Subcutaneous abdominal adipose tissue (tissue), 5 donors: ENCODE measurements around the gene C9orf72.
A peak's percentile ranks its signal among the peaks of the same experiment; 100 is the strongest.

ENCODE experiments used
- H3K27ac ChIP-seq: one replicate; pipeline ENCODE4 v1.7.0; 2013; ENCODE audit warnings: low read depth, mild to moderate bottlenecking, inconsistent platforms, low read length, moderate library complexity
- H3K27me3 ChIP-seq, 5 donors: one replicate each; pipeline ENCODE4 v1.7.0; 2013; ENCODE audit warnings: low read length in 5 of 5, inconsistent platforms in 1 of 5; ENCODE audit not compliant: control insufficient read depth in 5 of 5, insufficient read depth in 4 of 5
- H3K36me3 ChIP-seq, 5 donors: one replicate each; pipeline ENCODE4 v1.7.0; 2013; ENCODE audit warnings: low read length in 5 of 5; ENCODE audit not compliant: control insufficient read depth in 5 of 5, insufficient read depth in 5 of 5
- H3K4me1 ChIP-seq, 5 donors: one replicate each; pipeline ENCODE4 v1.7.0; 2013; ENCODE audit warnings: low read length in 5 of 5, mild to moderate bottlenecking in 3 of 5, moderate library complexity in 1 of 5; ENCODE audit not compliant: control insufficient read depth in 5 of 5, insufficient read depth in 5 of 5
- H3K4me3 ChIP-seq, 5 donors: one replicate each; pipeline ENCODE4 v1.7.0; 2013; ENCODE audit warnings: low read length in 5 of 5, low read depth in 1 of 5
- H3K9ac ChIP-seq, 5 donors: one replicate each; pipeline ENCODE4 v1.7.0; 2013; ENCODE audit warnings: low read length in 5 of 5, mild to moderate bottlenecking in 4 of 5, moderate library complexity in 3 of 5
- H3K9me3 ChIP-seq, 5 donors: one replicate each; pipeline ENCODE4 v1.7.0; 2013; ENCODE audit warnings: low read length in 5 of 5; ENCODE audit not compliant: control insufficient read depth in 5 of 5
- donor health status: healthy.
- donor health status: healthy.
- donor health status: healthy.
- donor health status: healthy.
- donor health status: healthy.

C9orf72 gene

DNA sequence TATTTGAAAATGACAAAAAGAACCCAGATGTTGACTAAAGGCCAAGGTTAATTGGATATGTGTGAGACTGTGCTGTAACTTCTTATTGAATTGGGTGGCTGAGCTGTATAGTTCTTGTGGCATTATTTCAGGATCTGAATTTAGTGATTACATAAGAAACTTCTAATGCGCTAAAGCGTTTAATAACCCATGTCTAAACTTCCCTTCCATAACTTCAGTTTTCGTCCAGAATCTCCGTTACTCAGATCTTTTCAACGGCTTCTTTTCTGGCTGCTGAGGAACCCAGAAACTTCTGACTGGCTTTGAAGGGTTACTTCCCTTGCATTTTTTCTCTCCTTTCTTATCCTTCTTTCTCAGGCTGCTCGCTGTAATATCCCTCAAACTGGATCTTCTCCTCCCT lies 28.1 kb upstream of the C9orf72 start:
- Histone ChIP-seq H3K9me3 (no peaks in the 10 kb centered on the region), H3K36me3 (no peaks in the 10 kb centered on the region), H3K27ac (no peak overlapping the region), H3K4me3 (no peak overlapping the region), H3K4me1 (peaks cover 0 to 11% (median 11%) of the 10 kb centered on the region in 5 donors), H3K27me3 (no peaks in the 10 kb centered on the region), H3K9ac (no peak overlapping the region)

GRCh38 chr9:27600256-27600655 lies 27.0 kb upstream of the C9orf72 start:
- Histone ChIP-seq H3K4me1 (peaks cover 0 to 11% (median 11%) of the 10 kb centered on the region in 5 donors), H3K9ac (no peak overlapping the region), H3K36me3 (no peaks in the 10 kb centered on the region), H3K4me3 (no peak overlapping the region), H3K9me3 (no peaks in the 10 kb centered on the region), H3K27ac (peak overlapping the region; percentile 38), H3K27me3 (no peaks in the 10 kb centered on the region)

DNA sequence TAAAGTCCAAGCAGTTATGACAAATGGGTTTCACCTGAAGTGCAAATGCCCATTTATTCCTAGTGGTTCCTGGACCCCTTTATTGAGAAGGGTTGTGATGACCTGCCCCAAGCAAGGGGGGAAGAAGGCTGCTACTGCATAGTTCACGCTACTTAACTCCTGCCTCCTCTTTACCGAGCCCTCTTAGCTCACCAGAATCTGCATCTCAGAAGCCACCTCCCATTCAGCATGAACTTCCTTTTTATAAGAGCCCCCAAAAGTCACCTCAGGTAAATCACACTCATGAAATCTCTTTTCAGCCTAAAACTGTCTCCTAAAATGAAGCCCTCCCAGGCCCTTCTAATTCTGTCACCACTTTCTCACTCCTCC lies 26.6 kb upstream of the C9orf72 start:
- Histone ChIP-seq H3K27ac (peak overlapping the region; percentile 38), H3K36me3 (no peaks in the 10 kb centered on the region), H3K4me3 (no peak overlapping the region), H3K4me1 (peaks cover 0 to 11% (median 11%) of the 10 kb centered on the region in 5 donors), H3K9ac (no peak overlapping the region), H3K27me3 (no peaks in the 10 kb centered on the region), H3K9me3 (no peaks in the 10 kb centered on the region)

- Histone ChIP-seq H3K9ac (no peak overlapping the region), H3K4me3 (no peak overlapping the region), H3K36me3 (no peaks in the 10 kb centered on the region), H3K27ac (peak overlapping the region; percentile 38), H3K9me3 (no peaks in the 10 kb centered on the region), H3K27me3 (no peaks in the 10 kb centered on the region), H3K4me1 (peaks cover 0 to 11% (median 11%) of the 10 kb centered on the region in 5 donors)
Observed at GRCh38 chr9:27599102-27599869, 26.0 kb upstream of the C9orf72 start.

- Histone ChIP-seq H3K27ac (no peak overlapping the region), H3K4me1 (peaks cover 0 to 11% (median 9%) of the 10 kb centered on the region in 5 donors), H3K36me3 (no peaks in the 10 kb centered on the region), H3K4me3 (no peak overlapping the region), H3K9ac (no peak overlapping the region), H3K27me3 (no peaks in the 10 kb centered on the region), H3K9me3 (no peaks in the 10 kb centered on the region)
Observed at GRCh38 chr9:27595733-27596132, 22.5 kb upstream of the C9orf72 start.

DNA sequence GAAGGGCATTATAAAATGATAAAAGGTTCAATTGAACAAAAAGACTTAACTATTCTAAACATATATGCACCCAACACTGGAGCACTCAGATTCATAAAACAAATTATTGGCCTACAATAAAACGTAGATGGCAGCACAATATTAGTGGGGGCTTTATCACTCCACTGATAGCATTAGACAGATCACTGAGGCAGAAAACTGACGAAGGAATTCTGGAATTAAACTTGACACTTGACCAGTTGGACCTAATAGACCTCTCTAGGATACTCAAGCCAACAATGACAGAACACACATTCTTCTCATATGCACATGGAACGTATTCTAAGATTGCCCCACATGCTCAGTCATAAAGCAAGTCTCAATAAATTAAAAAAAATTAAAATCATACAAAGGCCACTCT lies 18.4 kb upstream of the C9orf72 start:
- H3K9me3 ChIP-seq: no peaks in the 10 kb centered on the region

DNA sequence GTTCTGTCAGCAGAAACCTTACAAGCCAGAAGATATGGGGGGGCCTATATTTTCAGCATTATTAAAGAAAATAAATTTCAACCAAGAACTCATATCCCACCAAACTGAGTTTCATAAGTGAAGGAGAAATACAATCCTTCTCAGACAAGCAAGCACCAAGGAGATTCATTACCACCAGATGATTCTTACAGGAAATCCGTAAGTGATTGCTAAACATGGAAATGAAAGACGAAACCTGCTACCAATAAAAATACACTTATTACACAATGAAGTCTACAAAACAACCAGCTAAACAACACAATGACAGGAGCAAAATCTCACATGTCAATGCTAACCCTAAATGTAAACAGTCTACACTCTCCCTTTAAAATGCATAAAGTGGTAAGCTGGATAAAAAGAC lies 17.8 kb upstream of the C9orf72 start:
- no peaks in the 10 kb centered on the region for H3K4me1 ChIP-seq
- H3K4me3 ChIP-seq: no peak overlapping the region
- no peaks in the 10 kb centered on the region for H3K27me3 ChIP-seq
- no peak overlapping the region for H3K9ac ChIP-seq
- H3K27ac ChIP-seq: no peak overlapping the region
- H3K9me3 ChIP-seq: no peaks in the 10 kb centered on the region
- H3K36me3 ChIP-seq: no peaks in the 10 kb centered on the region

More for the DNA sequence above, 18.4 kb upstream of the C9orf72 start:
- no peaks in the 10 kb centered on the region for H3K4me1 ChIP-seq
- no peak overlapping the region for H3K27ac ChIP-seq
- no peak overlapping the region for H3K4me3 ChIP-seq
- H3K9ac ChIP-seq: no peak overlapping the region
- H3K36me3 ChIP-seq: no peaks in the 10 kb centered on the region
- H3K27me3 ChIP-seq: no peaks in the 10 kb centered on the region

DNA sequence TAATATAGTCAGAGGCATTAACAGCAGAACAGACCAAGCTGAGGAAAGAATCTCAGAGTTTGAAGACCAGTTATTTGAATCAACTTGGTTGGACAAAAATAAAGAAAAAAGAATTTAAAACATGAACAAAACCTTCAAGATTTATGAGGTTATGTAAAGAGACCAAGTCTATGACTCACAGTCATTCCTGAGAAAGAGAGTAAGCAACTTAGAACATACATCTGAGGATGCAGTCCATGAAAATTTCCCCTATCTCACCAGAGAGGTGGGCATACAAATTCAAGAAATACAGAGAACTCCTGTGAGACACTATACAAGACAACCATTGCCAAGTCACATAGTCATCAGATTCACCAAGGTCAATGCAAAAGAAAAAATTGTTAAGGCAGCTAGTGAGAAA lies 17.4 kb upstream of the C9orf72 start:
- H3K27ac ChIP-seq: no peak overlapping the region
- no peaks in the 10 kb centered on the region for H3K4me1 ChIP-seq
- H3K4me3 ChIP-seq: no peak overlapping the region
- no peaks in the 10 kb centered on the region for H3K9me3 ChIP-seq
- H3K36me3 ChIP-seq: no peaks in the 10 kb centered on the region
- no peaks in the 10 kb centered on the region for H3K27me3 ChIP-seq
- no peak overlapping the region for H3K9ac ChIP-seq

- Histone ChIP-seq H3K27me3 (no peaks in the 10 kb centered on the region), H3K36me3 (no peaks in the 10 kb centered on the region), H3K9ac (no peak overlapping the region), H3K9me3 (no peaks in the 10 kb centered on the region), H3K4me1 (no peaks in the 10 kb centered on the region), H3K27ac (no peak overlapping the region), H3K4me3 (no peak overlapping the region)
Observed at GRCh38 chr9:27589462-27589861, 16.2 kb upstream of the C9orf72 start.

DNA sequence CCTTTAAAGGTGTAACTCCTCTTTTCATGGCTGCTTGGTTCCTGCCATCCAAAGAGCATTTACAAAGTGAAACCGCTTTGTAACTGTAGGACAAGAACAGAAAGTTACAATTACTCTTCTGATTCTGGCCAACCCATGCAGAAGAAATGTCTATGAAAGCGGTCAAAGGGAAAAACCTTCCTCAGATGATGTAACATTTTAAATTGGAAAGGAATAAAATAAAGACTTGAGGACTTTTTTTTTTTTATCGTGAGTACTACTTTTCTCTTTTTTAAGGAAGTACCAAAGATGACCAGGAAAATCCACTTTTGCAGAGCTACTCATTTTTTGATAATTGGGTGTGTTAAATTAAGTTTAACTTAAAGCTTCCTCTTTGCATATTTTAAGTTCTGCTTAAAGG lies 13.0 kb upstream of the C9orf72 start:
- no peak overlapping the region for H3K9ac ChIP-seq
- no peaks in the 10 kb centered on the region for H3K27me3 ChIP-seq
- H3K4me1 ChIP-seq: no peaks in the 10 kb centered on the region
- no peaks in the 10 kb centered on the region for H3K9me3 ChIP-seq
- no peaks in the 10 kb centered on the region for H3K36me3 ChIP-seq
- H3K27ac ChIP-seq: no peak overlapping the region
- H3K4me3 ChIP-seq: peak overlapping the region in 1 of 5 donors; percentile 29
